Measurements from ENCODE around the gene HTT. TPM values are rescaled to one million over a fixed set of nuclear protein-coding genes. Genes with fewer than 3 reads are reported as not detected.
A peak's percentile ranks its signal among the peaks of the same experiment; 100 is the strongest.

Gene HTT
- total RNA-seq, 2 donors from 2014 or later, result 104 to 109 TPM

DNA sequence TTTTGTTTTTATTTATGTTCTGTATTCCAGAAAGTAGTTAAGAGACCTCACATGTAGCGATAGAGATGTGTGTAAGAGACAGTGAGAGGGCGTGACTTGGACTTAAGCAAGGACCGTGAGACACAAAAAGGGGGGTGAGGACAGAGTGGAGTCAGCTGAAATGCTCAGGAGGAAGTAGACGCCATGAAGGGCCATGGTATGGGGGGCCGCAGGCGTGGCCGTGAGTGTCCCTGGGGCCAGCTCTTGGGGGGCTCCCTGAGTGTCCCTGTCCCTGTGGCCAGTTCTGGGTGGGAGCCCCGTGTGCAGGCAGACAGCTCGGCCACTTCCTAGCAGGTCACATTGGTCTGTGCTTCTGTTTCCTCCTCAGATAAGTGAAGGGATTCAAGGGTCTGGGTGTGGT is 151.5 kb downstream of the HTT start:
- Mint-ChIP-seq H3K9me3 (no peaks in the 10 kb centered on the region), H3K36me3 (ENCODE audit: low read depth) (peaks cover 74% of the 10 kb centered on the region)
- WGBS, 2 experiments (ENCODE audit: insufficient coverage in 1 of 2, insufficient read length in 1 of 2), result 92 to 96% methylated on average over 7 to 9 of the region's 9 CpGs

DNA sequence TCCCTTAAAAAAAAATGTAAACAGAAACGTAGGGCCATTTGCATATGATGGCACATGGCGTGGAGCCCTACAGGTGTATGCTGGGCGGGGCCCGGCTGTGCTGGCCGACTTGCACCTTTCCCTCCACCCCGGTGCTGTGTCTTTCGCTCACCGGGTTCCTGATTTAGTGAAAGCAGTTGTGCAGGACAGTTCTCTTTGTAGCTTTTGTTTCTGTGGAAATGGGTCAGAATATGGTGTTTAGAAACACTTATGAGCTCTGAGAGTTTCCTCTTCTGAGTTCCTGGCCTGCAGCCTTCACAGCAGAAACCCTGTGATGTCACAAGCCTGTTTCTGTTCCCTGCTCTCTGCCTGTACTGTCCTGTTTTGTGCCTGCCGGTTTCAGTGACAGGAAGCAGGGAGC is 152.0 kb downstream of the HTT start:
- peaks cover 85% of the 10 kb centered on the region for H3K36me3 ChIP-seq (ENCODE audit: control insufficient read depth, insufficient read depth, low read length)
- WGBS, 2 experiments (ENCODE audit: insufficient coverage in 1 of 2, insufficient read length in 1 of 2), result 97 to 98% methylated on average over 6 to 9 of the region's 9 CpGs
- H3K9me3 Mint-ChIP-seq, result no peaks in the 10 kb centered on the region
- no peak overlapping the region for H3K4me3 Mint-ChIP-seq
- no peaks in the 10 kb centered on the region for H3K4me1 ChIP-seq (ENCODE audit: control insufficient read depth, insufficient read depth, low read length)
- TF ChIP-seq, protein P1, sequence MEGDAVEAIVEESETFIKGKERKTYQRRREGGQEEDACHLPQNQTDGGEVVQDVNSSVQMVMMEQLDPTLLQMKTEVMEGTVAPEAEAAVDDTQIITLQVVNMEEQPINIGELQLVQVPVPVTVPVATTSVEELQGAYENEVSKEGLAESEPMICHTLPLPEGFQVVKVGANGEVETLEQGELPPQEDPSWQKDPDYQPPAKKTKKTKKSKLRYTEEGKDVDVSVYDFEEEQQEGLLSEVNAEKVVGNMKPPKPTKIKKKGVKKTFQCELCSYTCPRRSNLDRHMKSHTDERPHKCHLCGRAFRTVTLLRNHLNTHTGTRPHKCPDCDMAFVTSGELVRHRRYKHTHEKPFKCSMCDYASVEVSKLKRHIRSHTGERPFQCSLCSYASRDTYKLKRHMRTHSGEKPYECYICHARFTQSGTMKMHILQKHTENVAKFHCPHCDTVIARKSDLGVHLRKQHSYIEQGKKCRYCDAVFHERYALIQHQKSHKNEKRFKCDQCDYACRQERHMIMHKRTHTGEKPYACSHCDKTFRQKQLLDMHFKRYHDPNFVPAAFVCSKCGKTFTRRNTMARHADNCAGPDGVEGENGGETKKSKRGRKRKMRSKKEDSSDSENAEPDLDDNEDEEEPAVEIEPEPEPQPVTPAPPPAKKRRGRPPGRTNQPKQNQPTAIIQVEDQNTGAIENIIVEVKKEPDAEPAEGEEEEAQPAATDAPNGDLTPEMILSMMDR (conservative IDR thresholded peaks at IDR 0.05), result no peak
- H3K27ac Mint-ChIP-seq, result peak overlapping the region; percentile 10
- no peaks in the 10 kb centered on the region for H3K27me3 ChIP-seq (ENCODE audit: control insufficient read depth, insufficient read depth, low read length, poor library complexity, severe bottlenecking)
- H3K9me3 ChIP-seq (ENCODE audit: control insufficient read depth, low read length), result no peaks in the 10 kb centered on the region
- no peak overlapping the region for H3K9ac ChIP-seq (ENCODE audit: extremely low read depth, low read length, poor library complexity, severe bottlenecking)
- H3K4me3 ChIP-seq (ENCODE audit: low read length), result no peak overlapping the region
- no peak for DNase-seq
- H3K27me3 Mint-ChIP-seq (ENCODE audit: insufficient read depth), result no peaks in the 10 kb centered on the region
- H3K27ac ChIP-seq (ENCODE audit: low read depth, low read length), result no peak overlapping the region
- H3K4me1 Mint-ChIP-seq, result no peaks in the 10 kb centered on the region
- peaks cover 73% of the 10 kb centered on the region for H3K36me3 Mint-ChIP-seq (ENCODE audit: low read depth)

More for the DNA sequence above, 151.5 kb downstream of the HTT start:
- Histone ChIP-seq H3K4me3 (ENCODE audit: low read length) (no peak overlapping the region), H3K9ac (ENCODE audit: extremely low read depth, low read length, poor library complexity, severe bottlenecking) (no peak overlapping the region), H3K9me3 (ENCODE audit: control insufficient read depth, low read length) (no peaks in the 10 kb centered on the region), H3K27me3 (ENCODE audit: control insufficient read depth, insufficient read depth, low read length, poor library complexity, severe bottlenecking) (no peaks in the 10 kb centered on the region), H3K4me1 (ENCODE audit: control insufficient read depth, insufficient read depth, low read length) (no peaks in the 10 kb centered on the region), H3K27ac (ENCODE audit: low read depth, low read length) (no peak overlapping the region), H3K36me3 (ENCODE audit: control insufficient read depth, insufficient read depth, low read length) (peaks cover 87% of the 10 kb centered on the region)
- Mint-ChIP-seq H3K27ac (no peak overlapping the region), H3K27me3 (ENCODE audit: insufficient read depth) (no peaks in the 10 kb centered on the region), H3K4me3 (no peak overlapping the region), H3K4me1 (no peaks in the 10 kb centered on the region)
- TF ChIP-seq, protein P1 (conservative IDR thresholded peaks at IDR 0.05), result no peak
- no peak for DNase-seq

DNA sequence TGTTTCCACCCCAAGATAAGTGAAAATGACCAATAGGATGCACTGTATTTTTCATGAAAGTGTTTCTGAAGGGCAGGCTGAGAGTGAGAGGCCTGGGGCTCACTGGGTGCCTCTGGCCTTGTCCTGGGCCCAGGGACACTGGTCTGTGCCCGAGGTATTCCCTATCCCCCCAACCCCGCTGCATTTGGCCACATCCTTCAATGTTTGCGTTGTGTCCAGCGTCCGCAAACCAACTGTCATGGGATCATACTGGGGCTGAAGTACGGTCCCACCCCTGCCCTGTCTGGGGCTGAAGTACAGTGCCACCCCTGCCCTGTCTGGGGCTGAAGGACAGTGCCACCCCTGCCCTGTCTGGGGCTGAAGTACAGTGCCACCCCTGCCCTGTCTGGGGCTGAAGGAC is 152.5 kb downstream of the HTT start:
- DNase-seq, result no peak
- Histone ChIP-seq H3K27me3 (ENCODE audit: control insufficient read depth, insufficient read depth, low read length, poor library complexity, severe bottlenecking) (no peaks in the 10 kb centered on the region), H3K9me3 (ENCODE audit: control insufficient read depth, low read length) (no peaks in the 10 kb centered on the region), H3K36me3 (ENCODE audit: control insufficient read depth, insufficient read depth, low read length) (peaks cover 85% of the 10 kb centered on the region), H3K9ac (ENCODE audit: extremely low read depth, low read length, poor library complexity, severe bottlenecking) (no peak overlapping the region), H3K27ac (ENCODE audit: low read depth, low read length) (no peak overlapping the region), H3K4me1 (ENCODE audit: control insufficient read depth, insufficient read depth, low read length) (no peaks in the 10 kb centered on the region), H3K4me3 (ENCODE audit: low read length) (no peak overlapping the region)
- no peaks in the 10 kb centered on the region for H3K4me1 Mint-ChIP-seq
- 94% methylated on average over 6 of the region's 6 CpGs; no CpG with 5 or more reads in 1 of the 2 experiments for whole genome bisulfite sequencing, 2 experiments (ENCODE audit: insufficient coverage in 1 of 2, insufficient read length in 1 of 2)
- H3K36me3 Mint-ChIP-seq (ENCODE audit: low read depth), result peaks cover 75% of the 10 kb centered on the region
- H3K9me3 Mint-ChIP-seq, result no peaks in the 10 kb centered on the region
- peak overlapping the region; percentile 10 for H3K27ac Mint-ChIP-seq
- no peak overlapping the region for H3K4me3 Mint-ChIP-seq
- TF ChIP-seq, protein P1 (conservative IDR thresholded peaks at IDR 0.05), result no peak
- no peaks in the 10 kb centered on the region for H3K27me3 Mint-ChIP-seq (ENCODE audit: insufficient read depth)
